CD14-positive monocyte (primary cell): ENCODE measurements around the gene SUSD1. TPM values are rescaled to one million over a fixed set of nuclear protein-coding genes. Genes with fewer than 3 reads are reported as not detected.

Source experiments
- DNase-seq, 3 donors: peaks; one replicate each; pipeline ENCODE4 v3.0.0-alpha.2; 2011 to 2022
- H2AFZ ChIP-seq: 2 replicates; pipeline ENCODE4 v1.6.0; 2012; ENCODE audit warnings: mild to moderate bottlenecking, low read depth, low read length, inconsistent platforms; ENCODE audit not compliant: insufficient read depth, poor library complexity, severe bottlenecking
- H3K27ac ChIP-seq, 2 donors: 1 replicate in 1 of 2; 2 replicates in 1 of 2; pipeline ENCODE4 v1.5.1; 2012 to 2013; ENCODE audit warnings: low read length in 2 of 2, control low read depth in 1 of 2, inconsistent platforms in 1 of 2, low read depth in 1 of 2, mild to moderate bottlenecking in 1 of 2
- H3K27me3 ChIP-seq, 2 donors: one replicate each; pipeline versions ENCODE4 v1.6.0 to v1.6.1; 2011 to 2013; ENCODE audit warnings: low read length in 2 of 2; ENCODE audit not compliant: control insufficient read depth in 2 of 2, insufficient read depth in 2 of 2
- H3K36me3 ChIP-seq, 2 donors: replicated peaks in 1 of 2; 1 replicate in 1 of 2; 2 replicates in 1 of 2; pipeline versions ENCODE4 v1.5.1 to v1.6.1; 2012 to 2013; ENCODE audit warnings: low read length in 2 of 2, control low read depth in 1 of 2, inconsistent platforms in 1 of 2, mild to moderate bottlenecking in 1 of 2; ENCODE audit not compliant: insufficient read depth in 2 of 2, control insufficient read depth in 1 of 2
- H3K4me1 ChIP-seq, 2 donors: 1 replicate in 1 of 2; 2 replicates in 1 of 2; pipeline versions ENCODE4 v1.5.1 to v1.6.1; 2012 to 2013; ENCODE audit warnings: low read length in 2 of 2, control low read depth in 1 of 2, inconsistent platforms in 1 of 2, mild to moderate bottlenecking in 1 of 2, moderate library complexity in 1 of 2; ENCODE audit not compliant: insufficient read depth in 2 of 2, control insufficient read depth in 1 of 2
- H3K4me2 ChIP-seq: replicated peaks from 2 replicates; pipeline ENCODE3; 2012; ENCODE audit warnings: low read length, moderate library complexity, mild to moderate bottlenecking; ENCODE audit not compliant: poor library complexity, severe bottlenecking; ENCODE audit errors: extremely low read depth
- H3K4me3 ChIP-seq, 3 experiments: fragments of 200-600 bp in 1 of 3; sonication (generic) in 1 of 3; replicated peaks in 1 of 3; 1 replicate in 2 of 3; 2 replicates in 1 of 3; pipeline ENCODE4 v1.5.1; 2011 to 2013; ENCODE audit warnings: low read length in 3 of 3, mild to moderate bottlenecking in 3 of 3, control low read depth in 2 of 3, low read depth in 2 of 3, inconsistent platforms in 1 of 3, moderate library complexity in 1 of 3
- H3K79me2 ChIP-seq: 2 replicates; pipeline ENCODE4 v1.6.0; 2012; ENCODE audit warnings: mild to moderate bottlenecking, control low read depth, inconsistent platforms, low read length, moderate library complexity; ENCODE audit not compliant: insufficient read depth
- H3K9ac ChIP-seq: 2 replicates; pipeline ENCODE4 v1.6.0; 2017; ENCODE audit warnings: low read length, mild to moderate bottlenecking; ENCODE audit not compliant: insufficient read depth, poor library complexity, severe bottlenecking
- H3K9me3 ChIP-seq, 2 donors: replicated peaks in 1 of 2; 1 replicate in 1 of 2; 2 replicates in 1 of 2; pipeline versions ENCODE4 v1.5.1 to v1.6.1; 2012 to 2013; ENCODE audit warnings: low read length in 2 of 2, control low read depth in 1 of 2; ENCODE audit not compliant: control insufficient read depth in 1 of 2, insufficient read depth in 1 of 2
- H4K20me1 ChIP-seq: 2 replicates; pipeline ENCODE4 v1.6.0; 2012; ENCODE audit warnings: mild to moderate bottlenecking, low read length, control low read depth, moderate library complexity; ENCODE audit not compliant: insufficient read depth
- H3K27ac Mint-ChIP-seq, 7 donors: one replicate each; pipeline ENCODE4 v1.8.0; 2020; ENCODE audit warnings: mild to moderate bottlenecking in 7 of 7, mixed read lengths in 7 of 7, moderate library complexity in 6 of 7, inconsistent platforms in 2 of 7
- H3K27me3 Mint-ChIP-seq, 3 donors: one replicate each; pipeline ENCODE4 v1.8.0; 2021 to 2022; ENCODE audit warnings: low read depth in 3 of 3, mild to moderate bottlenecking in 3 of 3, mixed read lengths in 3 of 3, moderate library complexity in 3 of 3, inconsistent platforms in 1 of 3
- H3K36me3 Mint-ChIP-seq, 2 donors: one replicate each; pipeline ENCODE4 v1.8.0; 2020; ENCODE audit warnings: mixed read lengths in 2 of 2, inconsistent platforms in 1 of 2, mild to moderate bottlenecking in 1 of 2
- H3K4me1 Mint-ChIP-seq: one replicate; pipeline ENCODE4 v1.8.0; 2020; ENCODE audit warnings: mild to moderate bottlenecking, mixed read lengths
- H3K4me3 Mint-ChIP-seq, 2 donors: one replicate each; pipeline ENCODE4 v1.8.0; 2020; ENCODE audit warnings: mild to moderate bottlenecking in 2 of 2, mixed read lengths in 2 of 2, moderate library complexity in 1 of 2
- H3K9me3 Mint-ChIP-seq, 7 donors: one replicate each; pipeline ENCODE4 v1.8.0; 2020 to 2022; ENCODE audit warnings: mixed read lengths in 7 of 7, mild to moderate bottlenecking in 6 of 7, moderate library complexity in 6 of 7, inconsistent platforms in 2 of 7
- CTCF ChIP-seq: fragments of 200-600 bp; IDR thresholded peaks from one replicate; pipeline ENCODE4 v1.8.0; 2022; ENCODE audit warnings: antibody characterized with exemption, mild to moderate bottlenecking
- WGBS: methylation state at CpG from one replicate; pipeline ENCODE4 v1.1.5; 2013; ENCODE audit warnings: missing lambda C conversion rate; ENCODE audit not compliant: insufficient coverage; 5-methylcytosine and 5-hydroxymethylcytosine counted together
- intact Hi-C, 2 donors: fragments of 100-400 bp; cut with micrococcal nuclease; formaldehyde crosslinking; loops; one replicate each; pipeline versions ENCODE4 v1.15.0 to v1.15.1; 2023
- polyA plus RNA-seq, 3 donors: library from polyadenylated mRNA; depleted of rRNA in 1 of 3; unstranded in 2 of 3; stranded (reverse) in 1 of 3; fragments of 300-500 nt in 2 of 3; fragments of >200 nt in 1 of 3; fragmentation: Illumina TruSeq in 2 of 3; gene quantifications; 1 replicate in 2 of 3; 2 replicates in 1 of 3; pipeline ENCODE4 v1.2.3, GENCODE V29; 2012 to 2021

The SUSD1 gene
- polyA plus RNA-seq, 3 donors, result 29.1 to 42.3 (median 30.9) TPM

- peaks cover 27 to 71% of the 10 kb centered on the region in 2 donors for H3K36me3 ChIP-seq
Measured at GRCh38 chr9:112033237-112034215, 141.6 kb downstream of the SUSD1 start.

More at GRCh38 chr9:112033237-112034215, 141.6 kb downstream of the SUSD1 start:
- Histone ChIP-seq H3K27me3 (no peaks in the 10 kb centered on the region), H3K27ac (no peak overlapping the region), H4K20me1 (no peaks in the 10 kb centered on the region), H3K4me2 (no peak overlapping the region), H3K4me1 (peaks cover 9 to 19% of the 10 kb centered on the region in 2 donors), H3K9me3 (no peaks in the 10 kb centered on the region), H3K79me2 (no peaks in the 10 kb centered on the region), H2AFZ (no peak overlapping the region), H3K9ac (no peak overlapping the region), H3K4me3 (no peak overlapping the region)
- TF ChIP-seq CTCF, result no peak
- H3K27me3 Mint-ChIP-seq, result peaks cover 0 to 6% (median 4%) of the 10 kb centered on the region in 3 donors
- DNase-seq, result no peak
- peaks cover 56 to 74% of the 10 kb centered on the region in 2 donors for H3K36me3 Mint-ChIP-seq
- peak overlapping the region in 2 of 7 donors; percentile 7 to 22 for H3K27ac Mint-ChIP-seq
- H3K4me3 Mint-ChIP-seq, result no peak overlapping the region
- 92% methylated on average over 2 of the region's 9 CpGs for WGBS
- H3K4me1 Mint-ChIP-seq, result peaks cover 25% of the 10 kb centered on the region
- intact Hi-C loops, result no loop called here
- peaks cover 0 to 4% (median 0%) of the 10 kb centered on the region in 7 donors for H3K9me3 Mint-ChIP-seq
